OCI-LY7 (cell line): ENCODE data around the gene LRCH3.

ENCODE experiments used
- EZH2phosphoT487 ChIP-seq: fragments of 200-600 bp; sonication (generic); IDR thresholded peaks from 2 replicates; pipeline ENCODE4 v1.6.1; 2018; ENCODE audit warnings: low read depth, borderline replicate concordance, mild to moderate bottlenecking, mixed run types, antibody characterized with exemption, low read length, moderate library complexity, mixed read lengths
- TF ChIP-seq, protein P1 (sequence below): fragments of 200-600 bp; sonication (generic); conservative IDR thresholded peaks from 2 replicates; pipeline ENCODE4 v1.5.1; 2014; ENCODE audit warnings: mild to moderate bottlenecking, antibody characterized with exemption, low read length, moderate library complexity, mixed read lengths

DNA sequence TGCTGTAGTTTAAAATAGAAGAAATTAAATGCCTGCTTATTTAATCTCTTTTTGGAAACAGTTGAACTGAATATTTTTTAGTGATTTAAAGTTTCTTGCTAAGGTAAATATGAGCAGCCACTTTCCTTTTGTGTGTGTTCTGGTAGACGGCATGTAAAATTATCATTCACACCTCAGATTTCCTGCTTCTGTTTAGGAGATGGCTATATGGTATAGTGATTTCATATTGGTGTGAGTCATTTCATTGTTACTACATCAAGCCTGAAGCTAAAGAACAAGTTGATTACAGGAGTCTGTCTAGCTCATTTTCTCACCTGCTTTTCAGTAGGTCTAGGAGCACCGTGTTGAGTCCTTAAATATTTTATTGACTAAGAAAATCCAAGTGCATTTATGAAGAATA lies 2.2 kb downstream of the LRCH3 start:
- TF ChIP-seq, protein P1, sequence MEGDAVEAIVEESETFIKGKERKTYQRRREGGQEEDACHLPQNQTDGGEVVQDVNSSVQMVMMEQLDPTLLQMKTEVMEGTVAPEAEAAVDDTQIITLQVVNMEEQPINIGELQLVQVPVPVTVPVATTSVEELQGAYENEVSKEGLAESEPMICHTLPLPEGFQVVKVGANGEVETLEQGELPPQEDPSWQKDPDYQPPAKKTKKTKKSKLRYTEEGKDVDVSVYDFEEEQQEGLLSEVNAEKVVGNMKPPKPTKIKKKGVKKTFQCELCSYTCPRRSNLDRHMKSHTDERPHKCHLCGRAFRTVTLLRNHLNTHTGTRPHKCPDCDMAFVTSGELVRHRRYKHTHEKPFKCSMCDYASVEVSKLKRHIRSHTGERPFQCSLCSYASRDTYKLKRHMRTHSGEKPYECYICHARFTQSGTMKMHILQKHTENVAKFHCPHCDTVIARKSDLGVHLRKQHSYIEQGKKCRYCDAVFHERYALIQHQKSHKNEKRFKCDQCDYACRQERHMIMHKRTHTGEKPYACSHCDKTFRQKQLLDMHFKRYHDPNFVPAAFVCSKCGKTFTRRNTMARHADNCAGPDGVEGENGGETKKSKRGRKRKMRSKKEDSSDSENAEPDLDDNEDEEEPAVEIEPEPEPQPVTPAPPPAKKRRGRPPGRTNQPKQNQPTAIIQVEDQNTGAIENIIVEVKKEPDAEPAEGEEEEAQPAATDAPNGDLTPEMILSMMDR, result no peak
- TF ChIP-seq EZH2phosphoT487, result no peak
